Activated CD4-positive, alpha-beta memory T cell treated with anti-CD3 and anti-CD28 coated beads for 36 hours (primary cell): ENCODE measurements around the gene ERBB4. TPM values are rescaled to one million over a fixed set of nuclear protein-coding genes. Genes with fewer than 3 reads are reported as not detected.

Experiments used
- CTCF ChIA-PET: fragments of 350-600 bp; sonication (Branson Sonifier 250); formaldehyde crosslinking; loops from one replicate; lab custom pipeline; 2021; ENCODE audit warnings: antibody characterized with exemption, inconsistent platforms; lab: Charles Lee
- POLR2A ChIA-PET: fragments of 350-600 bp; sonication (Branson Sonifier 250); formaldehyde crosslinking; loops from one replicate; lab custom pipeline; 2021; ENCODE audit warnings: antibody characterized with exemption; lab: Charles Lee
- DNase-seq: peaks from one replicate; pipeline ENCODE4 v3.0.0-alpha.2; 2020
- H3K27ac Mint-ChIP-seq: one replicate; pipeline ENCODE4 v1.8.0; 2021; ENCODE audit warnings: mixed read lengths
- H3K27me3 Mint-ChIP-seq: one replicate; pipeline ENCODE4 v1.8.0; 2021; ENCODE audit warnings: mixed read lengths
- H3K36me3 Mint-ChIP-seq: one replicate; pipeline ENCODE4 v1.8.0; 2021; ENCODE audit warnings: mixed read lengths
- H3K4me1 Mint-ChIP-seq: one replicate; pipeline ENCODE4 v1.8.0; 2021; ENCODE audit warnings: low read depth, mixed read lengths
- H3K4me3 Mint-ChIP-seq: one replicate; pipeline ENCODE4 v1.8.0; 2021; ENCODE audit warnings: mild to moderate bottlenecking, mixed read lengths
- H3K9me3 Mint-ChIP-seq: one replicate; pipeline ENCODE4 v1.8.0; 2021; ENCODE audit warnings: mixed read lengths
- intact Hi-C: fragments of 100-400 bp; cut with micrococcal nuclease; formaldehyde crosslinking; loops from one replicate; pipeline ENCODE4 v1.15.1; 2023
- total RNA-seq, 2 experiments: library from RNA; stranded (reverse); gene quantifications; one replicate each; pipeline ENCODE4 v1.2.3, GENCODE V29; 2021

The ERBB4 gene
- total RNA-seq, 2 experiments from 2014 or later: not detected

DNA sequence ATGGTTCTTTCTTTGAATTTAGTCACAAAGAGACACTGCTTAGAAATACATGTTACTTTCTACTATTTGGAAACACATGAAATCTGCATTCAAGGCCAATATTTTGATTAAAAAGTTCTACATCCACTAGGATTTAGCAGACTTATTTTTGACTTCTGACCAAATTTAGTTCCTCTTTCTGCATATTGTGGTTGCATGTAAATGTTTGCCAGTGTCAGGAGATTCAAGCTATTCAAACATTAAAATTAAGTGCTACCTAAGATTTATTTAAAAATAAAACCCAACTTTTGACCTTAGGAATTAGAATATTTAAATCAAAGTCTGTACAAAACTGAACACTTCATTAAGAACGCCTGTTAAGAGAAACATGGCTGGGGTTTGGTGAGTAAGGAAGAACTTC, 1091.1 kb downstream of the ERBB4 start:
- H3K27ac Mint-ChIP-seq: no peak overlapping the region
- H3K27me3 Mint-ChIP-seq: no peaks in the 10 kb centered on the region
- H3K4me1 Mint-ChIP-seq: no peaks in the 10 kb centered on the region
- intact Hi-C loops: no loop called here
- H3K4me3 Mint-ChIP-seq: no peak overlapping the region
- DNase-seq: no peak
- H3K9me3 Mint-ChIP-seq: no peaks in the 10 kb centered on the region
- ChIA-PET CTCF (no interaction called here), POLR2A (no interaction called here)
- H3K36me3 Mint-ChIP-seq: no peaks in the 10 kb centered on the region

DNA sequence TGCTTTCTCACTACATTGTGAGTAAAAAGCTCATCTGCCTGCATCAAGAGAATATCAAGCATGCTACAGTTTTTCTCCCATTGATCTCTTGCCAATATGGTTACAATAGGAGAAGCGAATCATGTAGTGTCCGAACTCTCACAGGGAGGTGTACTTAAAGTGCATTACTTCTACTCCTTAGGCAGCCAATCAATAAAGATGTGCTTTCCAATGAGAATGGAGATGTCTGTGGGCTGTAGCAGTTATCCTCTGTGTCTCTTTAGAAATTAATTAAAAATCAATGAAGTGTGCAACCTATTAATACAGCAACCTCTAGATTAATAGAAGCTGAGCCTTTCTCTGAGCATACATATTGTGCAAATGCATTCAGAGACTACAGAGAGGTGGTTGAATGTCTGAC, 1098.5 kb downstream of the ERBB4 start:
- intact Hi-C loops: no loop called here
- POLR2A ChIA-PET: no interaction called here

GRCh38 chr2:211439011-211439410, 1099.6 kb downstream of the ERBB4 start:
- POLR2A ChIA-PET: no interaction called here
- intact Hi-C loops: no loop called here
- H3K36me3 Mint-ChIP-seq: no peaks in the 10 kb centered on the region
- H3K4me3 Mint-ChIP-seq: no peak overlapping the region
- H3K27me3 Mint-ChIP-seq: no peaks in the 10 kb centered on the region
- no peak overlapping the region for H3K27ac Mint-ChIP-seq
- CTCF ChIA-PET: no interaction called here
- no peaks in the 10 kb centered on the region for H3K4me1 Mint-ChIP-seq
- H3K9me3 Mint-ChIP-seq: no peaks in the 10 kb centered on the region
- DNase-seq: no peak

More for the DNA sequence above, 1098.5 kb downstream of the ERBB4 start:
- no peak for DNase-seq
- Mint-ChIP-seq H3K27ac (no peak overlapping the region), H3K4me3 (no peak overlapping the region), H3K27me3 (no peaks in the 10 kb centered on the region), H3K4me1 (no peaks in the 10 kb centered on the region), H3K36me3 (no peaks in the 10 kb centered on the region), H3K9me3 (no peaks in the 10 kb centered on the region)
- CTCF ChIA-PET: no interaction called here

DNA sequence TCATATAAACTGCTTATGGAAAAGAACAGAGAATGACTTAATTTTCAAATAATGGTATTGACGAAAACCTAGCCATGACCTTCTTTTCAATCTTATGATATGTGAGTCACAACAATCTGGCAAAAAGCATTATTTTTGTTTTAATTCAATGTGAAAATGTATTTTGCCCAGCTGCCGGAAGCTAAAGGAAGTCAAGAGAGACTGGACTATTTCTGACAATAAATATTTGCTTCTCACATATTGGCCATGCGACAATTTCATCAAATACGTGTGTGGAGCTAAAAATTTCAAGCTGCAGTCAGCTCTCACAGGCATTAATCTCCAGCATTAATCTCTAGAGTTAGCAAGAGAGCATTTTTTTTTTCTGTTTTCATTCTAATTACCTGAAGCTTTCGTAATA, 1101.2 kb downstream of the ERBB4 start:
- Mint-ChIP-seq H3K27ac (no peak overlapping the region), H3K36me3 (no peaks in the 10 kb centered on the region), H3K4me3 (no peak overlapping the region), H3K27me3 (no peaks in the 10 kb centered on the region), H3K4me1 (no peaks in the 10 kb centered on the region), H3K9me3 (no peaks in the 10 kb centered on the region)
- ChIA-PET CTCF (interaction anchor here (0.6 to 1.4 kb wide), 2 partner anchors 18 to 1411 kb away, joined by 3 to 6 read pairs; no protein-coding TSS in a partner anchor), POLR2A (no interaction called here)
- intact Hi-C loops: no loop called here
- no peak for DNase-seq

DNA sequence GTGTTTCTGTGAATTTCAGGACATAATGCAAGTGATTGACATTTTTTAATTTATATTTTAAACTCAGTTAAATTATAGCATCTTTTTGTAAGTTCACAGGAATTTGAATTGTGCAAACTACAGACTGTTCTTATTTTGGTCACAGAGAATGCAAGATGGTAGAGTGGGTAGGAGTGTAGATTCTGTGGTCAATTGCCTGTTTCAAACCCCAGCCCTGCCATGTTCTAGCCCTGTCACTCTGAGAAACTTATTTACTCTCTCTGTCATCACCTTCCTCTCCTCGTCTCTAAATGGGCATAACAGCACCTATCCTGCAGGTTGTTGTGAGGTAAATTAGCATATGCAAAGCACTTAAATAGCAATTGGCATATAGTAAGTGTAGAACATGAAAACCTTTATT, 1102.4 kb downstream of the ERBB4 start:
- intact Hi-C loops: no loop called here
- Mint-ChIP-seq H3K4me3 (no peak overlapping the region), H3K36me3 (no peaks in the 10 kb centered on the region), H3K9me3 (no peaks in the 10 kb centered on the region), H3K27me3 (no peaks in the 10 kb centered on the region), H3K4me1 (no peaks in the 10 kb centered on the region), H3K27ac (no peak overlapping the region)
- no peak for DNase-seq
- POLR2A ChIA-PET: no interaction called here
- CTCF ChIA-PET: interaction anchor here (1.3 kb wide), 1 partner anchor 18 kb away, joined by 3 read pairs; no protein-coding TSS in a partner anchor

DNA sequence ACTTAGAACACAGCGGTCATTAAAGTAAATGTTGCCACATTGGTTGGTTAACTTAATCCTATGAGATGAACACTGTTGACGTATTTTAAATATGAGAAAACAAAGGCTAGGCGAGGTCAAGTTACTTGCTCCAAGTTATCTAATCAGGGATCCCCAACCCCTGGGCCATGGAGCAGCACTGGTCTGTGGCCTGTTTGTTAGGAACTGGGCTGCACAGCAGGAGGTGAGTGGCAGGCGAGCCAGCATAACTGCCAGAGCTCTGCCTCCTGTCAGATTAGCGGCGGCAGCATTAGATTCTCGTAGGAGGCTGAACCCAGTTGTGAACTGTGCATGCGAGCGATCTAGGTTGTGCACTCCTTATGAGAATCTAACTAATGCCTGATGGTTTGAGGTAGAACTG, 1103.3 kb downstream of the ERBB4 start:
- Mint-ChIP-seq H3K27ac (no peak overlapping the region), H3K36me3 (no peaks in the 10 kb centered on the region), H3K4me1 (no peaks in the 10 kb centered on the region), H3K27me3 (no peaks in the 10 kb centered on the region), H3K4me3 (no peak overlapping the region), H3K9me3 (no peaks in the 10 kb centered on the region)
- intact Hi-C loops: no loop called here
- ChIA-PET POLR2A (no interaction called here), CTCF (no interaction called here)
- DNase-seq: no peak

DNA sequence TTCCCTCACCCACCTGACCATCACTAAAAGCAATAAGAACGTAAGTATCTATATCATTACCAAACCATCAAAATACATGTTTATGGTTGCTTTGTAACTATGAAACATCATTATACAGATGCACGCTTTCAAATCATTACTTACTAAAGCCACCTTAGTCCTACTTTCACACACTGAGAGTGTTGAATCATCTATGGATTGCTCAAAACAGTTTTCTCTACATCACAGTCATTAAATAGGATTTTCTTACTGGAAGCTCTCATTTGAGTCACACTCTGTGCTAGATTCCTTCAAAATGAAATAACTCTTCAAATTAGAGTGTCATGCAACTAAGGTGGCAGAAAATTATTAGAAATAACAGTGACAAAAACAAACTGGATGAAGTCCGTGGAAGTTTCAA, 1103.8 kb downstream of the ERBB4 start:
- ChIA-PET CTCF (no interaction called here), POLR2A (no interaction called here)
- no peaks in the 10 kb centered on the region for H3K4me1 Mint-ChIP-seq
- H3K36me3 Mint-ChIP-seq: no peaks in the 10 kb centered on the region
- intact Hi-C loops: no loop called here
- H3K27ac Mint-ChIP-seq: no peak overlapping the region
- no peaks in the 10 kb centered on the region for H3K27me3 Mint-ChIP-seq
- no peak for DNase-seq
- no peak overlapping the region for H3K4me3 Mint-ChIP-seq
- no peaks in the 10 kb centered on the region for H3K9me3 Mint-ChIP-seq

GRCh38 chr2:211429256-211429920, 1109.2 kb downstream of the ERBB4 start:
- Mint-ChIP-seq H3K4me3 (no peak overlapping the region), H3K4me1 (no peaks in the 10 kb centered on the region), H3K27me3 (no peaks in the 10 kb centered on the region), H3K36me3 (no peaks in the 10 kb centered on the region), H3K27ac (no peak overlapping the region), H3K9me3 (no peaks in the 10 kb centered on the region)
- ChIA-PET CTCF (no interaction called here), POLR2A (no interaction called here)
- DNase-seq: no peak
- intact Hi-C loops: no loop called here

- intact Hi-C loops: no loop called here
- H3K27ac Mint-ChIP-seq: no peak overlapping the region
- H3K4me3 Mint-ChIP-seq: no peak overlapping the region
- H3K4me1 Mint-ChIP-seq: no peaks in the 10 kb centered on the region
- H3K36me3 Mint-ChIP-seq: no peaks in the 10 kb centered on the region
- ChIA-PET CTCF (no interaction called here), POLR2A (no interaction called here)
- DNase-seq: no peak
- H3K9me3 Mint-ChIP-seq: no peaks in the 10 kb centered on the region
- no peaks in the 10 kb centered on the region for H3K27me3 Mint-ChIP-seq
Observed at GRCh38 chr2:211426240-211426639, 1112.4 kb downstream of the ERBB4 start.

DNA sequence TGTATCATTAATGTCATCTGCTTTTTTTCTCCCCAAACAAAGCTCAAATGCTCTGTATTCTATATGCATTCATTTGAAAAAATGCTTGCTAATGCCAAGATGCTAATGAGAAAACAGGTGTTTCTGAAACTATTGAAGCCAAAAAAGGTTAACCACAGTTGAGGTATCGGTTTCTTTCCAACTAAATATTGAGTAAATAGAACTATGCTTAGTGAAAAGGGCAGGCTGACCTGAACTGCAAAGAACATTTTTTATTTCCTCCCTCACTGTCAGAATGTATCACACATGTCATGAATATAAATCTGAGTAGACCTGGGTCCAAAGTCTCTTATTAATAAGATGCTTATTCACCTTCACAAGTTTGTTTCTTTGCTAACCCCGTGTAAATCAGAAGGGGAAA, 1115.6 kb downstream of the ERBB4 start:
- DNase-seq: no peak
- ChIA-PET CTCF (no interaction called here), POLR2A (no interaction called here)
- H3K27ac Mint-ChIP-seq: no peak overlapping the region
- no peaks in the 10 kb centered on the region for H3K27me3 Mint-ChIP-seq
- intact Hi-C loops: no loop called here
- no peaks in the 10 kb centered on the region for H3K9me3 Mint-ChIP-seq
- no peaks in the 10 kb centered on the region for H3K4me1 Mint-ChIP-seq
- no peaks in the 10 kb centered on the region for H3K36me3 Mint-ChIP-seq
- H3K4me3 Mint-ChIP-seq: no peak overlapping the region

DNA sequence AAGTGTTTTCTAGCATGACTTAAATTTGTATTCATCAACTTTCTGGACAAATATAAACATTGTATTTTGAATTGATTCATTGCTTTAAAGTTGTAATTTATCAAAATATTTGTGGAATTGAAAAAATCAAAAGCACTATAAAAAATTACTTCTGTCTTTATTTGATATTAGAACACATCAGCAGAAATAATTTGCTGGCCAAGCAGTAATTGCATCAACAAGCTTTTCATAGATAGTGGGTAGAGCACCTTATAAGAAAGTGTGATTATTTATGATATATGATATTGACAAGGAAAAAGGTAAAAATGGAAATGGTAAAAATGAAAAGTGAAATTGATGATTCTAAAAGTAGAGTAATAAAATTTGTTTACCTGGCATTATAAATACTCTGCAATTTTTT, 1121.1 kb downstream of the ERBB4 start:
- CTCF ChIA-PET: no interaction called here
- no peak overlapping the region for H3K27ac Mint-ChIP-seq
- peaks cover 7% of the 10 kb centered on the region for H3K9me3 Mint-ChIP-seq
- DNase-seq: no peak
- no peaks in the 10 kb centered on the region for H3K27me3 Mint-ChIP-seq
- POLR2A ChIA-PET: no interaction called here
- intact Hi-C loops: no loop called here
- H3K4me3 Mint-ChIP-seq: no peak overlapping the region
- no peaks in the 10 kb centered on the region for H3K36me3 Mint-ChIP-seq
- no peaks in the 10 kb centered on the region for H3K4me1 Mint-ChIP-seq

DNA sequence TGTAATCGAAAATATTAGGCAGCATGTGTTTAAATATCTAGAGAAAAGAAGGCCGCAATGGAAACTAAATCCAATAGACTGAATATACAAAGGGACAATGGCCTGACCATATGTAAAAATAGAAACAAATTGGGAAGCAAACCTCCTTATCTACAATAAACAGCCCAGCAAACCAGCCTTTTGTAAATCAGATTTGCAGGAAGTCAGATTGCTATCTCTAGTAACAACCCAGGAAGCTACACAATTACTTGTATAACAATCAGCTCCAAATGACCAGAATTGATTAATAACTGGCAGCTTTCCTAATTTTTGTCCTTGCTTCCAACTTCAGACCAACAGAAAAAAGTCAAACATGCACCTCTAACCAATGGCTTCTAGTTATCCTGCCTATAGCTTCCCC, 1122.2 kb downstream of the ERBB4 start:
- POLR2A ChIA-PET: no interaction called here
- DNase-seq: no peak
- H3K27me3 Mint-ChIP-seq: no peaks in the 10 kb centered on the region
- H3K4me1 Mint-ChIP-seq: no peaks in the 10 kb centered on the region
- no peaks in the 10 kb centered on the region for H3K36me3 Mint-ChIP-seq
- intact Hi-C loops: no loop called here
- no peak overlapping the region for H3K4me3 Mint-ChIP-seq
- H3K27ac Mint-ChIP-seq: no peak overlapping the region
- CTCF ChIA-PET: no interaction called here
- H3K9me3 Mint-ChIP-seq: peaks cover 7% of the 10 kb centered on the region

- Mint-ChIP-seq H3K27ac (no peak overlapping the region), H3K36me3 (no peaks in the 10 kb centered on the region), H3K27me3 (no peaks in the 10 kb centered on the region), H3K4me3 (no peak overlapping the region), H3K4me1 (no peaks in the 10 kb centered on the region), H3K9me3 (peaks cover 7% of the 10 kb centered on the region)
- intact Hi-C loops: no loop called here
- CTCF ChIA-PET: no interaction called here
- POLR2A ChIA-PET: no interaction called here
- DNase-seq: no peak
Observed at GRCh38 chr2:211413746-211414145, 1124.9 kb downstream of the ERBB4 start.
